ENCODE data around the gene CXXC4.

CXXC4 gene

GRCh38 chr4:104425948-104426347 is 68.7 kb downstream of the CXXC4 start:
- TF ChIP-seq, protein P1, sequence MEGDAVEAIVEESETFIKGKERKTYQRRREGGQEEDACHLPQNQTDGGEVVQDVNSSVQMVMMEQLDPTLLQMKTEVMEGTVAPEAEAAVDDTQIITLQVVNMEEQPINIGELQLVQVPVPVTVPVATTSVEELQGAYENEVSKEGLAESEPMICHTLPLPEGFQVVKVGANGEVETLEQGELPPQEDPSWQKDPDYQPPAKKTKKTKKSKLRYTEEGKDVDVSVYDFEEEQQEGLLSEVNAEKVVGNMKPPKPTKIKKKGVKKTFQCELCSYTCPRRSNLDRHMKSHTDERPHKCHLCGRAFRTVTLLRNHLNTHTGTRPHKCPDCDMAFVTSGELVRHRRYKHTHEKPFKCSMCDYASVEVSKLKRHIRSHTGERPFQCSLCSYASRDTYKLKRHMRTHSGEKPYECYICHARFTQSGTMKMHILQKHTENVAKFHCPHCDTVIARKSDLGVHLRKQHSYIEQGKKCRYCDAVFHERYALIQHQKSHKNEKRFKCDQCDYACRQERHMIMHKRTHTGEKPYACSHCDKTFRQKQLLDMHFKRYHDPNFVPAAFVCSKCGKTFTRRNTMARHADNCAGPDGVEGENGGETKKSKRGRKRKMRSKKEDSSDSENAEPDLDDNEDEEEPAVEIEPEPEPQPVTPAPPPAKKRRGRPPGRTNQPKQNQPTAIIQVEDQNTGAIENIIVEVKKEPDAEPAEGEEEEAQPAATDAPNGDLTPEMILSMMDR (conservative IDR thresholded peaks at IDR 0.05; ENCODE audit: low read depth, low read length) = no peak
- DNase-seq (ENCODE audit: low read depth) = no peak
- H3K4me3 ChIP-seq (ENCODE audit: low read depth, low read length) = no peak overlapping the region

DNA sequence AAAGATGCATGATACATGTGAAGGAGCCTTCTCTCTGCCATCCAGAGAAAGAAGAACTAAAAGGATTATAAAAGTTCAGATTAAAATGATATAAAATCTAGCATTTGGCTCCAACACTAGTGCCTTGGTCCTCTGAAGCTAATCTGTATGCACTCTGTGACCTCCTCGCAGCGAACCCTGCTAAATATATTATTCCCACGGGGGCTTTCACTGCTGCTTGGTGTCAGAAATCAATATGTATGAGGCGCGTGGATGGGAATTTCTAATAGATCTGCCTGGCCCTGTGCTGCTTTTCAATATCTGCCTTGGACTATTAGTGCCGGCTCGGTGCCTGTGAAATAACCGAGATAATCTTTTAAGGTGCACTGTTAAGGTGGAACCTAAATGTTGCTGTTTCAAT is 69.7 kb downstream of the CXXC4 start:
- TF ChIP-seq, protein P1 (conservative IDR thresholded peaks at IDR 0.05; ENCODE audit: low read depth, low read length) = no peak
- H3K4me3 ChIP-seq (ENCODE audit: low read depth, low read length) = no peak overlapping the region
- no peak for DNase-seq (ENCODE audit: low read depth)

DNA sequence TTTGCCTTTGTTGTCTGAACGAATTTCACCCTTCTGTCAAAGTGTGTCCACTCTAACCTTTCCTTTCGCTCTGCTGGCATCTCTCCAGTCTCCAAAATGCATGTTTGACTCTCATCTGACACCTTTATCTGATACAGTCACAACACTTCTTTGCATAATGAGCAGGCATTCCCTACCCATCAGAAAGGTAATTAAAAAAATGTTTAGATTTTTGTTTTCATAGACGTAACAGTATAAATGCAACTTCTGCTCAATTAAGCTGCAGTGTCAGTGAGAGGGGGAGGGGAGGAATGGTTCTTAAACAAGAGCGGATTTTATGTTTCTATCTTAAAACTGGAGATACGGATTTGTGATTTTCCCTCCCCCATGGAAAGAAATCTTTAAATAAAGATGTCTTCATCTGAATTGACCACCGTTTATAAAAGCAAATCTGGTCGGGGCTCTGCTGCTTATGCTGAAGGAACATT is 70.2 kb downstream of the CXXC4 start:
- H3K4me3 ChIP-seq (ENCODE audit: low read depth, low read length) = no peak overlapping the region
- no peak for DNase-seq (ENCODE audit: low read depth)
- TF ChIP-seq, protein P1 (conservative IDR thresholded peaks at IDR 0.05; ENCODE audit: low read depth, low read length) = no peak

GRCh38 chr4:104421566-104421965 is 73.1 kb downstream of the CXXC4 start:
- H3K4me3 ChIP-seq (ENCODE audit: low read depth, low read length) = no peak overlapping the region
- DNase-seq (ENCODE audit: low read depth) = no peak
- TF ChIP-seq, protein P1 (conservative IDR thresholded peaks at IDR 0.05; ENCODE audit: low read depth, low read length) = no peak

DNA sequence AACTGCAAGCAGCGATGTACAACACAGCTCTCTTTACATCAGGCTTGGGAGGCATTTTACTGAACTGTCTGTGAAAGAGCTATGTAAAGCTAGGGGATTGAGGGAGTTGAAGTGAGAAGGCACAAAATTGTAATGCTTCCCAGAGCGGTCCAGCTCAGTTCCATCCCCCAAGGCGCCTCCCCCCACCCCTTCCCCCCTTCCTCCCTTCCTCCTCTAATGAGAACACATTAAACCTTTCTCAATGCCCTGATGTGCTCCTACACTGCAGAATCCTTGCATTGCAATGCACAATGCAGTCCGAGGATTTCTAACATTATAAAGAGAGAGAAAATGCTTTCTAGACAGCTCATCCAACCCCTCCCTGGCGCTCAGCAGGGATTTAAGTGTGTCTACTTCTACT is 73.9 kb downstream of the CXXC4 start:
- DNase-seq (ENCODE audit: low read depth) = no peak
- H3K4me3 ChIP-seq (ENCODE audit: low read depth, low read length) = no peak overlapping the region
- TF ChIP-seq, protein P1 (conservative IDR thresholded peaks at IDR 0.05; ENCODE audit: low read depth, low read length) = no peak

Data from choroid plexus epithelial cell (primary cell).